Kidney (tissue), 14 donors: ENCODE measurements around the gene PLA2G1B. TPM values are rescaled to one million over a fixed set of nuclear protein-coding genes. Genes with fewer than 3 reads are reported as not detected.
A peak's percentile ranks its signal among the peaks of the same experiment; 100 is the strongest.
"Not testable (repeated sequence)": the region's sequence is repeated elsewhere in the genome, so short reads cannot be mapped to it uniquely, and the experiment has no call there.

Source experiments
- DNase-seq, 5 donors: peaks; one replicate each; pipeline ENCODE4 v3.0.0-alpha.2; 2013 to 2020
- FAIRE-seq: peaks from 2 replicates; lab custom pipeline; 2012; peaks lifted over from hg19 to GRCh38; lab: Jason Lieb, UNC
- H3K27ac ChIP-seq, 2 donors: one replicate each; pipeline ENCODE4 v1.7.0; 2013; ENCODE audit warnings: low read depth in 2 of 2, low read length in 2 of 2, inconsistent platforms in 1 of 2
- H3K27me3 ChIP-seq: one replicate; pipeline ENCODE4 v1.7.1; 2013; ENCODE audit warnings: low read length, inconsistent platforms; ENCODE audit not compliant: control insufficient read depth, insufficient read depth
- H3K36me3 ChIP-seq, 3 donors: one replicate each; pipeline versions ENCODE4 v1.7.0 to v1.7.1; 2013; ENCODE audit warnings: low read length in 3 of 3, control low read depth in 1 of 3, inconsistent platforms in 1 of 3; ENCODE audit not compliant: insufficient read depth in 3 of 3, control insufficient read depth in 2 of 3
- H3K4me1 ChIP-seq, 3 donors: one replicate each; pipeline versions ENCODE4 v1.7.0 to v1.7.1; 2013; ENCODE audit warnings: low read length in 3 of 3, inconsistent platforms in 1 of 3, low read depth in 1 of 3; ENCODE audit not compliant: control insufficient read depth in 2 of 3, insufficient read depth in 2 of 3
- H3K4me3 ChIP-seq, 3 donors: one replicate each; pipeline versions ENCODE4 v1.7.0 to v1.8.1; 2013; ENCODE audit warnings: low read length in 3 of 3, control low read depth in 1 of 3, inconsistent platforms in 1 of 3
- H3K9ac ChIP-seq, 3 donors: one replicate each; pipeline versions ENCODE4 v1.7.0 to v1.7.1; 2013; ENCODE audit warnings: low read length in 3 of 3, control low read depth in 1 of 3, inconsistent platforms in 1 of 3
- H3K9me3 ChIP-seq, 3 donors: one replicate each; pipeline versions ENCODE4 v1.7.0 to v1.7.1; 2013; ENCODE audit warnings: low read length in 3 of 3, control low read depth in 1 of 3, inconsistent platforms in 1 of 3; ENCODE audit not compliant: control insufficient read depth in 2 of 3, insufficient read depth in 1 of 3
- CTCF ChIP-seq: IDR thresholded peaks from 3 replicates; pipeline ENCODE4 v1.5.1; 2012; ENCODE audit warnings: mild to moderate bottlenecking, moderate library complexity, borderline replicate concordance; ENCODE audit not compliant: insufficient read depth; ENCODE audit errors: extremely low read depth
- intact Hi-C: fragments of 100-400 bp; cut with DNase I; formaldehyde crosslinking; loops from one replicate; pipeline ENCODE4 v1.11.1; 2022
- polyA plus RNA-seq: library from polyadenylated mRNA; stranded (reverse); fragments of 350-450 nt; fragmentation: Illumina TruSeq; extraction: RNeasy Lipid Tissue Mini Kit (QIAGEN cat#74804); gene quantifications from one replicate; pipeline ENCODE4 v1.2.3, GENCODE V29; 2014; ENCODE audit warnings: low read depth, low replicate concordance; ENCODE audit not compliant: insufficient read depth
- total RNA-seq: library from RNA; stranded (reverse); fragmentation: NEBNext Ultra II Directional; extraction: Animal tissue kit (Norgen Biotek cat#: 25700); gene quantifications from one replicate; pipeline ENCODE4 v1.2.1, GENCODE V29; 2021
- donor health status: control.
- donor health status: control.
- donor health status: control.
- donor health status: control.
- donor health status: control.
- donor health status: DM: yes; HTN: yes; CAD: no.
- donor health status: Normal renal cell carcinoma (clear cell type).

The PLA2G1B gene
- total and polyA plus RNA-seq, 2 donors from 2014 or later: not detected

- intact Hi-C loops: no loop called here
- DNase-seq (no peak), FAIRE-seq (no peak)
- no peak for TF ChIP-seq CTCF
- Histone ChIP-seq H3K27me3 (no peaks in the 10 kb centered on the region), H3K27ac (no peak overlapping the region), H3K9ac (no peak overlapping the region), H3K4me1 (no peaks in the 10 kb centered on the region), H3K36me3 (no peaks in the 10 kb centered on the region), H3K9me3 (no peaks in the 10 kb centered on the region), H3K4me3 (no peak overlapping the region)
These were observed 11.7 kb upstream of the PLA2G1B start for GRCh38 chr12:120339256-120339655.

- intact Hi-C loops: no loop called here
- TF ChIP-seq CTCF: no peak
- no peak for FAIRE-seq
These were observed 10.2 kb upstream of the PLA2G1B start for GRCh38 chr12:120337730-120338129.

GRCh38 chr12:120336392-120336791, 8.8 kb upstream of the PLA2G1B start:
- DNase-seq, FAIRE-seq, intact Hi-C loops, H3K27me3 ChIP-seq, H3K9me3 ChIP-seq, H3K4me3 ChIP-seq, H3K9ac ChIP-seq, H3K27ac ChIP-seq, H3K4me1 ChIP-seq, H3K36me3 ChIP-seq: not testable (repeated sequence)

More at GRCh38 chr12:120337730-120338129, 10.2 kb upstream of the PLA2G1B start:
- Histone ChIP-seq H3K9me3 (no peaks in the 10 kb centered on the region), H3K27me3 (no peaks in the 10 kb centered on the region), H3K36me3 (no peaks in the 10 kb centered on the region), H3K27ac (no peak overlapping the region), H3K4me1 (no peaks in the 10 kb centered on the region), H3K4me3 (no peak overlapping the region), H3K9ac (no peak overlapping the region)
- DNase-seq: no peak

GRCh38 chr12:120335447-120335846, 7.9 kb upstream of the PLA2G1B start:
- FAIRE-seq (peak; percentile 53), DNase-seq (peak; percentile 82 to 87 (median 85))
- H3K36me3 ChIP-seq, H3K9me3 ChIP-seq, H3K4me1 ChIP-seq, H3K9ac ChIP-seq, H3K27me3 ChIP-seq, H3K4me3 ChIP-seq, H3K27ac ChIP-seq, intact Hi-C loops: not testable (repeated sequence)
- peak; percentile 63 for TF ChIP-seq CTCF
